HL-60 (cell line): ENCODE results near the gene LCA5L.

ENCODE experiments used
- CTCF ChIP-seq: IDR thresholded peaks from one replicate; pipeline ENCODE4 v1.5.1; 2011; ENCODE audit warnings: low read length, control low read depth, inconsistent platforms; ENCODE audit not compliant: insufficient read depth
- POLR2AphosphoS5 ChIP-seq: IDR thresholded peaks from 2 replicates; pipeline ENCODE4 v1.6.1; 2012; ENCODE audit warnings: low read depth
- REST ChIP-seq: IDR thresholded peaks from 2 replicates; pipeline ENCODE4 v1.6.1; 2012; ENCODE audit warnings: low read depth; ENCODE audit not compliant: insufficient replicate concordance
- SPI1 ChIP-seq: IDR thresholded peaks from 2 replicates; pipeline ENCODE4 v1.6.1; 2012; ENCODE audit warnings: low read depth, mild to moderate bottlenecking, borderline replicate concordance

DNA sequence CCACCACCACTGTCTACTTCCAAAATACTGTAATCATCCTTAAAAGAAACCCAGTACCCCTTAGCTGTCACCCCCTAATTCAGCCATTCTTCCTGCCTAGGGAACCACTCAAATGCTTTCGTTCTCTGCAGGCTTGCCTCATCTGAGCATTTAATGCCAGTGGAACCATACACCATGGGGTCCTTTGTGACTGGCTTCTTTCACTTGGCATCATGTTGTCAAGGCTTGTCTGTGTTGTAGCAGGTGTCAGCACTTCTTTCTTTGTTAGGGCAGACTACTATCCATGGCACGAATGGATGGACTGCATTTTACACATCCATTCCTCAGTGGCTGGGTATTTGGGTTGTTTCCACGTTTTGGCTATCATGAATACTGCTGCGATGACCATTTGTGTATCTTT is 34.7 kb upstream of the LCA5L start:
- TF ChIP-seq POLR2AphosphoS5 (no peak), SPI1 (no peak), REST (no peak), CTCF (no peak)
